Breast epithelium (tissue), 3 donors: ENCODE results near the gene CGB3.

ENCODE experiments used
- CTCF ChIP-seq, 3 donors: fragments of 450-650 bp; IDR thresholded peaks; one replicate each; pipeline ENCODE4 v1.5.1; 2016 to 2017; ENCODE audit warnings: antibody characterized with exemption in 3 of 3, mild to moderate bottlenecking in 3 of 3, moderate library complexity in 3 of 3
- POLR2A ChIP-seq: fragments of 450-650 bp; IDR thresholded peaks from one replicate; pipeline ENCODE4 v1.6.1; 2016; ENCODE audit warnings: antibody characterized with exemption, mild to moderate bottlenecking, moderate library complexity
- POLR2AphosphoS5 ChIP-seq, 3 donors: sonication (generic); formaldehyde crosslinking; IDR thresholded peaks; one replicate each; pipeline ENCODE4 v1.6.1; 2017; ENCODE audit warnings: antibody characterized with exemption in 3 of 3

GRCh38 chr19:48988286-48988685 lies 35.8 kb downstream of the CGB3 start:
- TF ChIP-seq CTCF (IDR thresholded peaks at IDR 0.05) = no peak
- no peak for TF ChIP-seq POLR2A
- TF ChIP-seq POLR2AphosphoS5 (IDR thresholded peaks at IDR 0.05) = no peak
